ENCODE results near the gene MTAP.

MTAP gene

DNA sequence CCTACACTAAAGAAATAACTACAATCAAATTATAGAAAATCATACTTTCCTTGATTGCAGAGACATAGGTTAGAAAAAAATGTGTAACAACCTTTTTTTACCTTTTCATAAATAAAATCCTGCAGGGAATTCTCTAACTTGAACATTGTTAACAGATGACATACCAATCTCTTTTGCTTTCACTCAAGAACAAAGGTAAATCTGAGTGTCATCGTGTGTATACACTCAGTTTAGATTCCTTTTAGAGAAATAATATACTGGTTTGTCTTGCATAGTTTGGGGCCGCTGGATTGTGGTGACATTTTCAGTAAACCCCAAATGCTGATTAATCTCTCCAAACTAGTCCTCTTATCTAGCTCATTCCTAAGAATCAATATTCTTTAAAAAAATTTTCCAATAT is 20.8 kb upstream of the MTAP start:
- no peak overlapping the region for H3K27ac ChIP-seq (ENCODE audit: extremely low read depth, low read depth, low read length)
- no peaks in the 10 kb centered on the region for H3K36me3 ChIP-seq (ENCODE audit: control insufficient read depth in 2 of 2, insufficient read depth in 1 of 2, low read length in 2 of 2)
- TF ChIP-seq ZNF433 (tag by site-specific recombination; IDR thresholded peaks at IDR 0.05; ENCODE audit: low read depth) (no peak), ZNF404 (tag by site-specific recombination; IDR thresholded peaks at IDR 0.05) (no peak), ZNF560 (tag by site-specific recombination; IDR thresholded peaks at IDR 0.05; ENCODE audit: borderline replicate concordance) (no peak), YY1 (tag by site-specific recombination; IDR thresholded peaks at IDR 0.05) (no peak), ZNF37A (tag by site-specific recombination; IDR thresholded peaks at IDR 0.05) (no peak), PRDM1 (tag by site-specific recombination; IDR thresholded peaks at IDR 0.05) (no peak), ZNF23 (tag by site-specific recombination; IDR thresholded peaks at IDR 0.05; ENCODE audit: borderline replicate concordance) (no peak), KLF16 (tag by site-specific recombination; IDR thresholded peaks at IDR 0.05) (no peak), ZNF214 (tag by site-specific recombination; IDR thresholded peaks at IDR 0.05; ENCODE audit: borderline replicate concordance) (no peak), ZNF239 (tag by site-specific recombination; IDR thresholded peaks at IDR 0.05) (no peak), ZNF658 (tag by site-specific recombination; IDR thresholded peaks at IDR 0.05) (no peak), ZFHX2 (tag by site-specific recombination; conservative IDR thresholded peaks at IDR 0.05) (no peak), SETDB1 (IDR thresholded peaks at IDR 0.05; ENCODE audit: insufficient read length, low read length) (no peak), ZNF10 (tag by site-specific recombination; IDR thresholded peaks at IDR 0.05) (no peak), SALL2 (tag by site-specific recombination; IDR thresholded peaks at IDR 0.05; ENCODE audit: borderline replicate concordance) (no peak)
- TF ChIP-seq, protein P1, sequence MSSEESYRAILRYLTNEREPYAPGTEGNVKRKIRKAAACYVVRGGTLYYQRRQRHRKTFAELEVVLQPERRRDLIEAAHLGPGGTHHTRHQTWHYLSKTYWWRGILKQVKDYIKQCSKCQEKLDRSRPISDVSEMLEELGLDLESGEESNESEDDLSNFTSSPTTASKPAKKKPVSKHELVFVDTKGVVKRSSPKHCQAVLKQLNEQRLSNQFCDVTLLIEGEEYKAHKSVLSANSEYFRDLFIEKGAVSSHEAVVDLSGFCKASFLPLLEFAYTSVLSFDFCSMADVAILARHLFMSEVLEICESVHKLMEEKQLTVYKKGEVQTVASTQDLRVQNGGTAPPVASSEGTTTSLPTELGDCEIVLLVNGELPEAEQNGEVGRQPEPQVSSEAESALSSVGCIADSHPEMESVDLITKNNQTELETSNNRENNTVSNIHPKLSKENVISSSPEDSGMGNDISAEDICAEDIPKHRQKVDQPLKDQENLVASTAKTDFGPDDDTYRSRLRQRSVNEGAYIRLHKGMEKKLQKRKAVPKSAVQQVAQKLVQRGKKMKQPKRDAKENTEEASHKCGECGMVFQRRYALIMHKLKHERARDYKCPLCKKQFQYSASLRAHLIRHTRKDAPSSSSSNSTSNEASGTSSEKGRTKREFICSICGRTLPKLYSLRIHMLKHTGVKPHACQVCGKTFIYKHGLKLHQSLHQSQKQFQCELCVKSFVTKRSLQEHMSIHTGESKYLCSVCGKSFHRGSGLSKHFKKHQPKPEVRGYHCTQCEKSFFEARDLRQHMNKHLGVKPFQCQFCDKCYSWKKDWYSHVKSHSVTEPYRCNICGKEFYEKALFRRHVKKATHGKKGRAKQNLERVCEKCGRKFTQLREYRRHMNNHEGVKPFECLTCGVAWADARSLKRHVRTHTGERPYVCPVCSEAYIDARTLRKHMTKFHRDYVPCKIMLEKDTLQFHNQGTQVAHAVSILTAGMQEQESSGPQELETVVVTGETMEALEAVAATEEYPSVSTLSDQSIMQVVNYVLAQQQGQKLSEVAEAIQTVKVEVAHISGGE (tag by site-specific recombination; conservative IDR thresholded peaks at IDR 0.05; ENCODE audit: low read depth): no peak
- TF ChIP-seq, protein P2, sequence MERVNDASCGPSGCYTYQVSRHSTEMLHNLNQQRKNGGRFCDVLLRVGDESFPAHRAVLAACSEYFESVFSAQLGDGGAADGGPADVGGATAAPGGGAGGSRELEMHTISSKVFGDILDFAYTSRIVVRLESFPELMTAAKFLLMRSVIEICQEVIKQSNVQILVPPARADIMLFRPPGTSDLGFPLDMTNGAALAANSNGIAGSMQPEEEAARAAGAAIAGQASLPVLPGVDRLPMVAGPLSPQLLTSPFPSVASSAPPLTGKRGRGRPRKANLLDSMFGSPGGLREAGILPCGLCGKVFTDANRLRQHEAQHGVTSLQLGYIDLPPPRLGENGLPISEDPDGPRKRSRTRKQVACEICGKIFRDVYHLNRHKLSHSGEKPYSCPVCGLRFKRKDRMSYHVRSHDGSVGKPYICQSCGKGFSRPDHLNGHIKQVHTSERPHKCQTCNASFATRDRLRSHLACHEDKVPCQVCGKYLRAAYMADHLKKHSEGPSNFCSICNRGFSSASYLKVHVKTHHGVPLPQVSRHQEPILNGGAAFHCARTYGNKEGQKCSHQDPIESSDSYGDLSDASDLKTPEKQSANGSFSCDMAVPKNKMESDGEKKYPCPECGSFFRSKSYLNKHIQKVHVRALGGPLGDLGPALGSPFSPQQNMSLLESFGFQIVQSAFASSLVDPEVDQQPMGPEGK (tag by site-specific recombination; IDR thresholded peaks at IDR 0.05): no peak
- H3K4me1 ChIP-seq (ENCODE audit: control insufficient read depth, insufficient read depth, low read length): no peaks in the 10 kb centered on the region
- no peaks in the 10 kb centered on the region for H3K9me3 ChIP-seq (ENCODE audit: control insufficient read depth, insufficient read depth, low read depth, low read length)
- ChIA-PET POLR2A (no interaction called here), CTCF (interaction anchor here (0.6 to 1.9 kb wide), 4 partner anchors 73 to 588 kb away, joined by 3 to 5 read pairs (median 4); no protein-coding TSS in a partner anchor)
- no peak overlapping the region for H3K4me3 ChIP-seq (ENCODE audit: low read depth, low read length)

DNA sequence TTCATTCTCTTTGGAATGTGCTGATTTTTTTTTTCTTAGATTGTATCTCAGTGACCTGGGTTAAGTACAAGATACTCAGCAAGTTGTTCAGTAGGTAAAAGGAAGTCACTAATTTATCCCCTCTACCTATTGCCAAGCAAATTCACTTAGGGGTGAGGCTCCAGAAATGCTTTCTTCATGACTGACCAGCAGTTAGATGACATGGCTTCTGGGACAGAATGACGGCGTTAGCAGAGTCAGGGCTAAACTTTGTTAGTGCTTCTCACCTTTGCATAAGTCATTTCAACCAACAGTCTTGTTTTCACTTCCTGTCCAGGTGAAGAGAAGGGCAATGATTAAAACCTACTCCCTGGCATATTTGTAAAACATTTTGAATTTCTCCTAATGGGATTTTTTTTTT is 20.2 kb upstream of the MTAP start:
- Histone ChIP-seq H3K4me3 (ENCODE audit: low read depth, low read length) (no peak overlapping the region), H3K27ac (ENCODE audit: extremely low read depth, low read depth, low read length) (no peak overlapping the region), H3K4me1 (ENCODE audit: control insufficient read depth, insufficient read depth, low read length) (no peaks in the 10 kb centered on the region), H3K9me3 (ENCODE audit: control insufficient read depth, insufficient read depth, low read depth, low read length) (no peaks in the 10 kb centered on the region), H3K36me3 (ENCODE audit: control insufficient read depth in 2 of 2, insufficient read depth in 1 of 2, low read length in 2 of 2) (no peaks in the 10 kb centered on the region)
- POLR2A ChIA-PET: no interaction called here
- CTCF ChIA-PET: interaction anchor here (0.7 kb wide), 2 partner anchors 551 to 588 kb away, joined by 3 to 4 read pairs; no protein-coding TSS in a partner anchor
- TF ChIP-seq, protein P3, sequence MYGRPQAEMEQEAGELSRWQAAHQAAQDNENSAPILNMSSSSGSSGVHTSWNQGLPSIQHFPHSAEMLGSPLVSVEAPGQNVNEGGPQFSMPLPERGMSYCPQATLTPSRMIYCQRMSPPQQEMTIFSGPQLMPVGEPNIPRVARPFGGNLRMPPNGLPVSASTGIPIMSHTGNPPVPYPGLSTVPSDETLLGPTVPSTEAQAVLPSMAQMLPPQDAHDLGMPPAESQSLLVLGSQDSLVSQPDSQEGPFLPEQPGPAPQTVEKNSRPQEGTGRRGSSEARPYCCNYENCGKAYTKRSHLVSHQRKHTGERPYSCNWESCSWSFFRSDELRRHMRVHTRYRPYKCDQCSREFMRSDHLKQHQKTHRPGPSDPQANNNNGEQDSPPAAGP (tag by site-specific recombination; IDR thresholded peaks at IDR 0.05): no peak
- TF ChIP-seq ZBTB21 (tag by site-specific recombination; IDR thresholded peaks at IDR 0.05) (no peak), ZBTB7A (tag by site-specific recombination; IDR thresholded peaks at IDR 0.05; ENCODE audit: low read depth) (no peak), ZNF701 (tag by site-specific recombination; IDR thresholded peaks at IDR 0.05) (no peak), ZNF777 (tag by site-specific recombination; IDR thresholded peaks at IDR 0.05; ENCODE audit: borderline replicate concordance) (no peak), SETDB1 (IDR thresholded peaks at IDR 0.05; ENCODE audit: insufficient read length, low read length) (no peak), ZNF133 (tag by site-specific recombination; IDR thresholded peaks at IDR 0.05) (no peak), WT1 (tag by site-specific recombination; IDR thresholded peaks at IDR 0.05) (no peak), MYNN (tag by site-specific recombination; IDR thresholded peaks at IDR 0.05; ENCODE audit: borderline replicate concordance) (no peak), ZNF560 (tag by site-specific recombination; IDR thresholded peaks at IDR 0.05; ENCODE audit: borderline replicate concordance) (no peak), ZFP69B (tag by site-specific recombination; IDR thresholded peaks at IDR 0.05) (no peak), ZNF510 (tag by site-specific recombination; IDR thresholded peaks at IDR 0.05; ENCODE audit: insufficient replicate concordance) (no peak), ZSCAN30 (tag by site-specific recombination; IDR thresholded peaks at IDR 0.05) (no peak), ZNF239 (tag by site-specific recombination; IDR thresholded peaks at IDR 0.05) (no peak)
- TF ChIP-seq, protein P4, sequence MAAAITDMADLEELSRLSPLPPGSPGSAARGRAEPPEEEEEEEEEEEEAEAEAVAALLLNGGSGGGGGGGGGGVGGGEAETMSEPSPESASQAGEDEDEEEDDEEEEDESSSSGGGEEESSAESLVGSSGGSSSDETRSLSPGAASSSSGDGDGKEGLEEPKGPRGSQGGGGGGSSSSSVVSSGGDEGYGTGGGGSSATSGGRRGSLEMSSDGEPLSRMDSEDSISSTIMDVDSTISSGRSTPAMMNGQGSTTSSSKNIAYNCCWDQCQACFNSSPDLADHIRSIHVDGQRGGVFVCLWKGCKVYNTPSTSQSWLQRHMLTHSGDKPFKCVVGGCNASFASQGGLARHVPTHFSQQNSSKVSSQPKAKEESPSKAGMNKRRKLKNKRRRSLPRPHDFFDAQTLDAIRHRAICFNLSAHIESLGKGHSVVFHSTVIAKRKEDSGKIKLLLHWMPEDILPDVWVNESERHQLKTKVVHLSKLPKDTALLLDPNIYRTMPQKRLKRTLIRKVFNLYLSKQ (tag by site-specific recombination; IDR thresholded peaks at IDR 0.05; ENCODE audit: borderline replicate concordance): no peak
